Transverse colon (tissue), 4 donors: Measurements from ENCODE around the gene CFAP299. TPM values are rescaled to one million over a fixed set of nuclear protein-coding genes. Genes with fewer than 3 reads are reported as not detected.
A peak's percentile ranks its signal among the peaks of the same experiment; 100 is the strongest.

Source experiments
- DNase-seq: peaks from one replicate; pipeline ENCODE4 v3.0.0-alpha.2; 2019
- H3K27ac ChIP-seq, 4 donors: fragments of 200-600 bp; sonication (generic); 2 replicates each; pipeline ENCODE4 v1.5.1; 2016 to 2018; ENCODE audit warnings: inconsistent platforms in 4 of 4
- H3K27me3 ChIP-seq: fragments of 200-600 bp; sonication (generic); 2 replicates; pipeline ENCODE4 v1.5.1; 2017; ENCODE audit warnings: inconsistent platforms
- H3K36me3 ChIP-seq, 4 donors: fragments of 200-600 bp; sonication (generic); 2 replicates each; pipeline ENCODE4 v1.5.1; 2017 to 2019; ENCODE audit warnings: inconsistent platforms in 4 of 4
- H3K4me1 ChIP-seq, 4 donors: fragments of 200-600 bp; sonication (generic); 2 replicates each; pipeline ENCODE4 v1.5.1; 2017 to 2020; ENCODE audit warnings: inconsistent platforms in 4 of 4
- H3K4me3 ChIP-seq, 4 donors: fragments of 200-600 bp; sonication (generic); 1 replicate in 1 of 4; 2 replicates in 3 of 4; pipeline versions ENCODE4 v1.5.1 to v1.6.1; 2017 to 2019; ENCODE audit warnings: inconsistent platforms in 4 of 4
- H3K9me3 ChIP-seq, 2 donors: fragments of 200-600 bp; sonication (generic); 2 replicates each; pipeline ENCODE4 v1.5.1; 2017 to 2019; ENCODE audit warnings: inconsistent platforms in 2 of 2
- EP300 ChIP-seq: sonication (generic); formaldehyde crosslinking; IDR thresholded peaks from one replicate; pipeline ENCODE4 v1.6.1; 2017; ENCODE audit warnings: antibody characterized with exemption, low read depth
- POLR2A ChIP-seq: fragments of 450-650 bp; IDR thresholded peaks from one replicate; pipeline ENCODE4 v1.6.1; 2016; ENCODE audit warnings: antibody characterized with exemption, mild to moderate bottlenecking, moderate library complexity
- POLR2AphosphoS5 ChIP-seq, 3 donors: sonication (generic); formaldehyde crosslinking; IDR thresholded peaks; one replicate each; pipeline ENCODE4 v1.6.1; 2016; ENCODE audit warnings: antibody characterized with exemption in 3 of 3
- WGBS, 2 donors: methylation state at CpG; one replicate each; pipeline ENCODE4 v1.1.5; 2018; ENCODE audit warnings: low coverage in 1 of 2; 5-methylcytosine and 5-hydroxymethylcytosine counted together
- in situ Hi-C, 4 donors: fragments of 200-750 bp; cut with MboI; loops; one replicate each; pipeline versions ENCODE4 v1.15.0 to v1.15.1; 2017; ENCODE audit warnings: low sequenced_read_pairs in 3 of 4, low pct_ligation_motif_present in 1 of 4, low pct_unique_long_range_greater_than_20kb in 1 of 4
- intact Hi-C: fragments of 100-400 bp; cut with DNase I; formaldehyde crosslinking; loops from one replicate; pipeline ENCODE4 v1.15.1; 2023; ENCODE audit warnings: low total_unique reads
- total RNA-seq, 4 donors: library from RNA; depleted of rRNA; stranded (reverse); fragments of >200 nt; gene quantifications; one replicate each; pipeline ENCODE4 v1.1.0, GENCODE V29; 2016
- TF ChIP-seq, protein P1 (sequence below), 5 experiments: fragments of 200-600 bp in 3 of 5; fragments of 450-650 bp in 2 of 5; sonication (generic) in 3 of 5; IDR thresholded peaks; 1 replicate in 2 of 5; 2 replicates in 3 of 5; pipeline ENCODE4 v1.5.1; 2016 to 2017; ENCODE audit warnings: antibody characterized with exemption in 5 of 5, inconsistent platforms in 3 of 5, mild to moderate bottlenecking in 2 of 5, moderate library complexity in 1 of 5

The CFAP299 gene
- total RNA-seq, 4 donors from 2014 or later: not detected

DNA sequence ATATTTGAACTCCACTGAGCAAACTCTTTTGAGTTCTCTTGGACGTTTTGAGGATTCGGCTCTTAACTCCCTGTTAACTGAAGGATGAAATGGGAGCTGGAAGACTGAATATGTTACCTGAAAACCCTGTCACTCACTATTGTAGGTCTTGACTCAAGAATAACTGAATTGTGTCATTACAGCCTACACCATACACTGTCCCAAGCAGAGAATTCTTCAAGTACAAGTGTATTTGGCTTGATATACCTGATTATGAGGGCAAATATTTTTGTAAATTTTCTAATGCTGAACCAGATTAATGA is 276.1 kb downstream of the CFAP299 start:
- 25 to 52% methylated on average over 2 of the region's 2 CpGs for whole genome bisulfite sequencing, 2 donors
- intact Hi-C loops: no loop called here
- no peaks in the 10 kb centered on the region for H3K9me3 ChIP-seq
- no peak overlapping the region for H3K4me3 ChIP-seq
- TF ChIP-seq POLR2AphosphoS5 (IDR thresholded peaks at IDR 0.05) (no peak), EP300 (no peak), POLR2A (no peak)
- TF ChIP-seq, protein P1, sequence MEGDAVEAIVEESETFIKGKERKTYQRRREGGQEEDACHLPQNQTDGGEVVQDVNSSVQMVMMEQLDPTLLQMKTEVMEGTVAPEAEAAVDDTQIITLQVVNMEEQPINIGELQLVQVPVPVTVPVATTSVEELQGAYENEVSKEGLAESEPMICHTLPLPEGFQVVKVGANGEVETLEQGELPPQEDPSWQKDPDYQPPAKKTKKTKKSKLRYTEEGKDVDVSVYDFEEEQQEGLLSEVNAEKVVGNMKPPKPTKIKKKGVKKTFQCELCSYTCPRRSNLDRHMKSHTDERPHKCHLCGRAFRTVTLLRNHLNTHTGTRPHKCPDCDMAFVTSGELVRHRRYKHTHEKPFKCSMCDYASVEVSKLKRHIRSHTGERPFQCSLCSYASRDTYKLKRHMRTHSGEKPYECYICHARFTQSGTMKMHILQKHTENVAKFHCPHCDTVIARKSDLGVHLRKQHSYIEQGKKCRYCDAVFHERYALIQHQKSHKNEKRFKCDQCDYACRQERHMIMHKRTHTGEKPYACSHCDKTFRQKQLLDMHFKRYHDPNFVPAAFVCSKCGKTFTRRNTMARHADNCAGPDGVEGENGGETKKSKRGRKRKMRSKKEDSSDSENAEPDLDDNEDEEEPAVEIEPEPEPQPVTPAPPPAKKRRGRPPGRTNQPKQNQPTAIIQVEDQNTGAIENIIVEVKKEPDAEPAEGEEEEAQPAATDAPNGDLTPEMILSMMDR (IDR thresholded peaks at IDR 0.05): no peak
- no peaks in the 10 kb centered on the region for H3K27me3 ChIP-seq
- peak overlapping the region; percentile 45 to 69 (median 56) for H3K27ac ChIP-seq
- peaks cover 0 to 46% (median 30%) of the 10 kb centered on the region in 4 donors for H3K4me1 ChIP-seq
- in situ Hi-C loops: loop anchor here in 2 of 4 donors (25.0 kb wide), 1 partner anchor 426 kb away; the partner anchor contains the start of gene BMP3 (in 2 of the 2)
- H3K36me3 ChIP-seq: no peaks in the 10 kb centered on the region
- DNase-seq: no peak

DNA sequence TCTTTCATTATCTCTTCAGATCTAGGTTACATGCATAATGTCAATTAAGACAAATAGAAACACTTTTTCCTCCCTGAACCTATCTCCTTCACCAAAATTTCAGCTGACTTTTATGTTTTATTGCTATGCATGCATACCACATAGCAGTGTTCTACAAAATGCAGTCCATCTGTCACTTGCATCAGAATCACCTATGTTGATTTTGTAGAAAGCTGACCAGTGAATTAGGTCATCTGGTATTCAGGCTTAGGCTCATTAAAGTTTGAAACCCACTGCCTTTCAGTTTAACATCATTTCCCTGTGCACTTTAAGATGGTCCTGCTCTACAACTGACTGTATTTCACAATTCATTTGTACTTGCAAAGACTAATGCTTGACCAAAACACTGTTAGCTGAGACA is 277.9 kb downstream of the CFAP299 start:
- peaks cover 0 to 42% (median 28%) of the 10 kb centered on the region in 4 donors for H3K4me1 ChIP-seq
- no peak overlapping the region for H3K27ac ChIP-seq
- H3K4me3 ChIP-seq: no peak overlapping the region
- DNase-seq: no peak
- no peaks in the 10 kb centered on the region for H3K9me3 ChIP-seq
- no peaks in the 10 kb centered on the region for H3K27me3 ChIP-seq
- intact Hi-C loops (no loop called here), in situ Hi-C loops (loop anchor here in 2 of 4 donors (25.0 kb wide), 1 partner anchor 424 kb away; the partner anchor contains the start of gene BMP3 (in 2 of the 2))
- H3K36me3 ChIP-seq: no peaks in the 10 kb centered on the region
- TF ChIP-seq POLR2A (no peak), EP300 (no peak), POLR2AphosphoS5 (IDR thresholded peaks at IDR 0.05) (no peak)
- TF ChIP-seq, protein P1 (IDR thresholded peaks at IDR 0.05): no peak

DNA sequence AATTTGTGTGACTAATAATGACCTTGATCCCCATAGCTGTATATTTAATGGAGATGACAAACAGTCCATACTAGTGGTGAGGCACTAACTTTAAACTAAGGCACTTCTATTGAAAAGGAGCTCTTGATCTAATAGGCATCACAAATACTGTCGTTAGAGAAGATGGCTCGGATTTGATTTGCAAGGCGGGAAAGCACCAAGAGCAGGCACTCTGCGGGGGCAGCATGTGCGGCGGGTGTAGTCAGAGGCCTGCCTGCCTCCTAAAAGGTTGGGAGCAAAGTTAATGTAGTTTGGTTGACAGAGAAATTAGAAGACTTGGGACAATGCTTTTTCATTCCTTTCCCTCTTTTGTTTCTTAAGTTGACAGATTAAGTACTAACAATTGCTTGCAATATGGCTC is 278.8 kb downstream of the CFAP299 start:
- intact Hi-C loops: no loop called here
- 89% methylated on average over 6 of the region's 6 CpGs; no CpG with 5 or more reads in 1 of the 2 donors for WGBS, 2 donors

DNA sequence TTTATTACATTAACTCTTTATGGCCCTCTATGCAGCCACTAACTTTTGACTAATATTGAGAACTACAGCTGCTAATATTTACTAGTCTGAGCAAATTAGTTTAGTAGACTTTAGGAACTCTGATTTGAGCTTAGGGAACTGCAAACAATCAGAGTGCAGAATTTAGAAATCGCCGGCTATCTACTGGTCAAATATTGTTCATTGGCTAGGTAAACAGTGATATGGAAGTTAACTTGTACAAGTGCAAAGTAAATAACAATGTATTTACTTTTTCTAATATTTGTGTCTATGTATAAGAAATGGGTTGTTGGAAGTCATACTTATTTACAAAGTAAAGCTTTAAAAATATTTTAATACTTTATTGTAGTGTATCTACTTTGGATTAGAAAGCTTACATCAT is 279.6 kb downstream of the CFAP299 start:
- intact Hi-C loops: no loop called here
- no peak overlapping the region for H3K27ac ChIP-seq
- 51 to 64% methylated on average over 2 of the region's 2 CpGs for WGBS, 2 donors
- H3K36me3 ChIP-seq: no peaks in the 10 kb centered on the region
- H3K4me3 ChIP-seq: no peak overlapping the region
- H3K27me3 ChIP-seq: no peaks in the 10 kb centered on the region
- H3K9me3 ChIP-seq: no peaks in the 10 kb centered on the region
- in situ Hi-C loops: loop anchor here in 2 of 4 donors (25.0 kb wide), 1 partner anchor 422 kb away; the partner anchor contains the start of gene BMP3 (in 2 of the 2)
- TF ChIP-seq, protein P1 (IDR thresholded peaks at IDR 0.05): no peak
- TF ChIP-seq POLR2AphosphoS5 (IDR thresholded peaks at IDR 0.05) (no peak), EP300 (no peak), POLR2A (no peak)
- peaks cover 0 to 27% (median 23%) of the 10 kb centered on the region in 4 donors for H3K4me1 ChIP-seq
- DNase-seq: no peak

More for the DNA sequence above, 278.8 kb downstream of the CFAP299 start:
- Histone ChIP-seq H3K27me3 (no peaks in the 10 kb centered on the region), H3K4me3 (no peak overlapping the region), H3K27ac (no peak overlapping the region), H3K36me3 (no peaks in the 10 kb centered on the region), H3K9me3 (no peaks in the 10 kb centered on the region), H3K4me1 (peaks cover 0 to 33% (median 25%) of the 10 kb centered on the region in 4 donors)
- in situ Hi-C loops: loop anchor here in 2 of 4 donors (25.0 kb wide), 1 partner anchor 423 kb away; the partner anchor contains the start of gene BMP3 (in 2 of the 2)
- TF ChIP-seq EP300 (no peak), POLR2AphosphoS5 (IDR thresholded peaks at IDR 0.05) (no peak), POLR2A (no peak)
- TF ChIP-seq, protein P1 (IDR thresholded peaks at IDR 0.05): no peak
- no peak for DNase-seq
